Fibroblast of mammary gland (primary cell): ENCODE measurements around the gene MND1.
"Not testable (repeated sequence)": the region's sequence is repeated elsewhere in the genome, so short reads cannot be mapped to it uniquely, and the experiment has no call there.

ENCODE experiments used
- DNase-seq: peaks from one replicate; pipeline ENCODE4 v3.0.0-alpha.2; 2010; ENCODE audit warnings: low read depth
- H3K4me3 ChIP-seq: 2 replicates; pipeline ENCODE4 v1.5.1; 2011; ENCODE audit warnings: low read depth, mild to moderate bottlenecking, low read length, moderate library complexity; ENCODE audit not compliant: control insufficient read depth
- TF ChIP-seq, protein P1 (sequence below): conservative IDR thresholded peaks from 2 replicates; pipeline ENCODE4 v1.5.1; 2011; ENCODE audit warnings: low read depth, low read length, inconsistent platforms; ENCODE audit not compliant: control insufficient read depth, insufficient read depth

Gene MND1

GRCh38 chr4:153452658-153453378 lies 108.3 kb downstream of the MND1 start:
- TF ChIP-seq, protein P1, sequence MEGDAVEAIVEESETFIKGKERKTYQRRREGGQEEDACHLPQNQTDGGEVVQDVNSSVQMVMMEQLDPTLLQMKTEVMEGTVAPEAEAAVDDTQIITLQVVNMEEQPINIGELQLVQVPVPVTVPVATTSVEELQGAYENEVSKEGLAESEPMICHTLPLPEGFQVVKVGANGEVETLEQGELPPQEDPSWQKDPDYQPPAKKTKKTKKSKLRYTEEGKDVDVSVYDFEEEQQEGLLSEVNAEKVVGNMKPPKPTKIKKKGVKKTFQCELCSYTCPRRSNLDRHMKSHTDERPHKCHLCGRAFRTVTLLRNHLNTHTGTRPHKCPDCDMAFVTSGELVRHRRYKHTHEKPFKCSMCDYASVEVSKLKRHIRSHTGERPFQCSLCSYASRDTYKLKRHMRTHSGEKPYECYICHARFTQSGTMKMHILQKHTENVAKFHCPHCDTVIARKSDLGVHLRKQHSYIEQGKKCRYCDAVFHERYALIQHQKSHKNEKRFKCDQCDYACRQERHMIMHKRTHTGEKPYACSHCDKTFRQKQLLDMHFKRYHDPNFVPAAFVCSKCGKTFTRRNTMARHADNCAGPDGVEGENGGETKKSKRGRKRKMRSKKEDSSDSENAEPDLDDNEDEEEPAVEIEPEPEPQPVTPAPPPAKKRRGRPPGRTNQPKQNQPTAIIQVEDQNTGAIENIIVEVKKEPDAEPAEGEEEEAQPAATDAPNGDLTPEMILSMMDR = no peak
- H3K4me3 ChIP-seq = no peak overlapping the region
- no peak for DNase-seq

GRCh38 chr4:153453402-153453801 lies 108.9 kb downstream of the MND1 start:
- no peak for DNase-seq
- TF ChIP-seq, protein P1 = no peak
- H3K4me3 ChIP-seq = no peak overlapping the region

- TF ChIP-seq, protein P1 = no peak
- no peak overlapping the region for H3K4me3 ChIP-seq
Measured at GRCh38 chr4:153458969-153459368, 114.5 kb downstream of the MND1 start.

GRCh38 chr4:153461549-153461948 lies 117.1 kb downstream of the MND1 start:
- DNase-seq, H3K4me3 ChIP-seq: not testable (repeated sequence)

More at GRCh38 chr4:153458969-153459368, 114.5 kb downstream of the MND1 start:
- DNase-seq = no peak

GRCh38 chr4:153464068-153464467 lies 119.6 kb downstream of the MND1 start:
- H3K4me3 ChIP-seq = no peak overlapping the region
- TF ChIP-seq, protein P1 = no peak
- no peak for DNase-seq
